ENCODE results near the gene LHPP.

DNA sequence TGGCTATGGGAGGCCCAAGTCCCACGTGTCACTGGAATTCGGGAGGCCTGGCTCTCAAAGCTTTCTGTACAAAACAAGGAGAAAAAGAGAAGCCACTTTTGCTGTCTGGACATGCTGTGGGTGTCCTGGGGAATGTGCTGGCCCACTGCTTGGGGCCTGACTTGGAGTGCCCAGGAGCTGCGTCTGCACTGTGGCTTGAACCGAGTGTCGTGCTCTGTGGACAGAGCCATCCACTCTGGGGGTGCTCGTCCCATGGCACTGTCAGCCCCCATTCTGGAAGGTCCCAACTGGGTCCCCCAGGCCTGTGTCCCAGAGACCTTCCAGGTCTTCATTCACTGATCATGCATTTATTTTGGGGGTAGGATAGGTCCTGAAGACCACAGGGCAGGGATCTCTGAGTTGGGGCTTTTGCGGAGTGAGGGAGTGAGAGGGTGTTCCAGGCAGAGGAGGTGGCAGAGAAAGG is 138.0 kb downstream of the LHPP start:
- no peak for TF ChIP-seq GATA2 (IDR thresholded peaks at IDR 0.05; ENCODE audit: low read depth, low read length)
- no peak for TF ChIP-seq GATA3 (IDR thresholded peaks at IDR 0.05; ENCODE audit: low read depth, low read length)

Data from SH-SY5Y (cell line).